COR-L47 (cell line): ENCODE results near the gene MOB3B.

Experiments
- DNase-seq: peaks from one replicate; lab custom pipeline; 2025; lab: John Stamatoyannopoulos, UW

MOB3B gene

DNA sequence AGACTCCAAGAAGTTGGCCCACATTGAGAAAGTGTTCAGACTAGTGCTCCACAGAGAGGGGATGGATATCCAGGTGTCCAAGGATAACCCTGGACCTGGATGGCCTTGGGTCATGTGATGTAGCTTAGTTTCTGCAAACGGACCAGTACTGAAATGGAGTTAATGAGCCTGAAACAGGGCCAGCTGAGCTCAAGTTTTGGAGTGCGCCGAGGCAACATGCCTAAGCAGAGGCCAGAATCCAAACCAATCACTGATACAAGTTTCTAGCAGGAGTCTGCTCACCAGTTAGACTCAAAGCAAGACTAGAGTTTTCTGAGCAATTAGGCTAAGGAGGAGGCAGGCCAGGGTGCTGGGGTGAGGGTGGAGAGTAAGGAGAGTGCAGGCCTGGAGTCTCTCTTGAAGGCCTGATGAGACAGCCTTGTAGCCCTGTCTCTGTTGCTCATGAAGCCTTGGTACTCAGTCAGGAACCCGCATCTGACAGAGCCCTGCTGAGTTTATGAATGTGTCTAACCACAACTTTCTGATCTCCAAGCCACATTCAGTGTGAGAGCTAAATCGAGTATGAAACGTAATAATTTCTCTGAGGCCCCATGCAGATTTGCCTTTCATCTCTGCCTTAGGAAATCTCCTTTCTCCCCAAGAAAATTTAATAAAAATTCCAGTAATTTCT lies 163.8 kb downstream of the MOB3B start:
- DNase-seq = no peak

DNA sequence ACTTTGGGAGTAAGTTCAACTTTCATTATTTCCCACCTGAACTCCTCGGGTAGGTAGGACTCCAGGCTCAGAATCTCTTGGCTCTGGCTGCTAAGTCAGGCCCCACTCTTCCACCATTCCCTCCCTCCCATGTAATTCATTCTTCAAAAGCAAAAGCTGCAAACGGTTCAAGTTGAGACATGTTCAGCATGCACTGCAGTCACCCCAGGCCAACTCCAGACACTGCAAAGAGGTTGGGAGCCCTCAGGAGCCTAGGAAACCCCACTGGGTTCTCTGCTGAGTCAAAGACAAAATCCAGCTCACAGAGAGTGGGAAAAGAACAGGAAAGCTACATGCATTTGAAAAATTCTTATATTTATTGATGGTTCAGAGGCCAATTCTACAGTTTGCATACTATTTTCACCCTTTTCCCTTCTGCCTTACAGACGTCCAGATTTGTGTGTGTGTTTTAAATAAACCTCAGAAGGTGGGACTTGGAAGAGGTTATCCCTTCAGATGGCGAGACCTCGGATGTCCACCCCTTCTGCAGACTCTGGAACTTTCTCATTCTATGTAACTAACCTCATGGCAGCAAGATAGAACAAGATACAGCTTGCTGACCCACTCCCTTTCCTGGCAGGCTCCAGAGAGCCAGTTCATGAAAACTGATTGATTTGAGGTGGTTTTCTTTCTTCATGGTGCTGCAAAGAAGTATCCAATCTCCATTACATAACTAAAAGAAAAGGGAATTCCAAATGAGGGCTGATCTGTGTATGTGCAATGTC lies 167.0 kb downstream of the MOB3B start:
- DNase-seq = no peak

DNA sequence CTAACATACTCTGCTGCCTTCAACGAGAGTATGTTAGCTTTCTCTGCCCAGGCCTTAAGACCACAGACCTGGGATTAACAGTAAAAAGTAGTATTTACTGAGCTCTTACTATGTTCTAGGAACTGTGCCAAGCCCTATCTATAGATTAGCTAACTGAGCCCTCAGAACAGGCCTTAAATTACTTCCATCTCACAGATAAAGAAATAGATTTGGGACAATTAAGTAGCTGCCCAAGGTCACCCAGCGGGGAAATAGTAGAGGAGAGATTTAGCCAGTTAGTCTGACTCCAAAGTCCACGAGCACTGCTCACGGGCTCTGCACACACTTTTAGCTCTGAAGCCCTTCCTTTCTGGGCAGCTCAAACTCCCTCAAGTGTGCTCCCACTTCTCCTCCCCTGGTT lies 168.1 kb downstream of the MOB3B start:
- DNase-seq = no peak

DNA sequence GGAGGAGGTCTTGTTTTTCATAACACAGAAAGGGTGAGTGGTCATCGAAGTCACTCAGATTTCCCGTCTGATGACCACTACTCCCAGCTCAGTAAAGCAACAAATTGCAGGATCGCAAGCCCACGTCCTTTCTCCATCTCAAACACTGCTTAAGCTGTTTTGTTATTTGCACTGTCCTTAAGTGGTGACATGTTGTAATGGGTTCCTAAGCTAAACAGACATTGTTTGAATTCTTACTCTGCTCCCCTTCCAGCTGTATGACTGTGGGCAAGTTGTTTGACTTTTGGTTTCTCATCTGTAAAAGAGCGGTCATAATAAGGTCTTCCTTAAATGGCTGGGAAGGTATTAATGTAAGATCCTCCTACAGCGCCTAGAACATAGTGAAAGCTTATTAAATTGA lies 169.9 kb downstream of the MOB3B start:
- DNase-seq = no peak

DNA sequence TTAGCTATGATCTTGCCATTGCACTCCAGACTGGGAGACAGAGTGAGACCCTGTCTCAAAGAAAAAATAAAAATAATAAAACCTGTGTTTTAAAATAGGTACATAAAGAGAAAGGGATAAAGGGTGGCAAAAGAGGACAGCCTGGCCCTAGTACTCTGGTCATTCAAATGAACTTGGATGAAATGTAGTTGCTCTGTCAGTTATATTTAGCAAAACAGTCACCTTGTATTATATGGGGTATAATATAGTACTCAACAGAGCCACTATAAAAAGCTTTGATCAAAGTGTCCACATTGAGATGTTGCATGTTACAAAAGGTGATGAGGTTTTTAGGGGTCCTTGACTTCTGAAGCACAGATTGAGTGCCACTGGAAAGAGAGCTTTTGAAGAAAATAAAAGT lies 171.6 kb downstream of the MOB3B start:
- no peak for DNase-seq

DNA sequence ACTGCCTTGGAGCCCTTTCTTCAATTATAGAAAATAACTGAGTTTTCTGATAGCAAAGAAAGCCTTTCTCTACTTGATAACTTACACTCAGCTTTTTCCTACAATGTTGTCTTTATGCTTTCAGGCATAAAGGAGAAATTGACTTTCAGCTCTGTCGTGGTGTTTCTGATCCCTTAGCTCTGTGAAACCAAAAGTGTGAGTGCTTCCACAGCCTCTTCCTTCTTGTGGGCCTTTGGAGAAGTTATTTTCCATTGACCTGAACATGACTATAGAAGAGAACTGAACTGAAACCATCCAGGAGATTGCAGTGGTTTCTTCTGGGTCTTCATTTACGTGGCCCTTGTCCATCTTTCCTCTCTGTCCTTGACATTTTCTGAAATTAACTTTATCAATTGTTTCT lies 173.2 kb downstream of the MOB3B start:
- no peak for DNase-seq

DNA sequence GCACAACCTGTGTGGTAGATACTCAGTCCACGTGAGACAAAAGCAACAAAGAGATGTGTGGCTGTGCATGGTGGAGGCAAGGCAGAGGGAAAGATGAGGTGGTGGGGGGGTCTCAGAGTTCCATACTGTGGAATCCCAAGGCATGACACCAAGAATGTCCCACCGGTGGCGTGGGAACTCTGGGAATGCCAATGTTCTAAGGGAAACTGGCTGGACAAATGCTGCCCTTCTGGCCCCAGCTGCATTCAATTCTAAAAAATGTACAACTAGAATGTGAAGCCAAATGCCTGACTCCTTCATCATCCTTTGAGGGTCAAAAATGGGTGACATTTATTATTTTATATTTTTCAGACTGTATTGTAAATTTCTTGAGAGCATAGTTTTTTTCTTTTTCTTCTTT lies 174.4 kb downstream of the MOB3B start:
- no peak for DNase-seq

DNA sequence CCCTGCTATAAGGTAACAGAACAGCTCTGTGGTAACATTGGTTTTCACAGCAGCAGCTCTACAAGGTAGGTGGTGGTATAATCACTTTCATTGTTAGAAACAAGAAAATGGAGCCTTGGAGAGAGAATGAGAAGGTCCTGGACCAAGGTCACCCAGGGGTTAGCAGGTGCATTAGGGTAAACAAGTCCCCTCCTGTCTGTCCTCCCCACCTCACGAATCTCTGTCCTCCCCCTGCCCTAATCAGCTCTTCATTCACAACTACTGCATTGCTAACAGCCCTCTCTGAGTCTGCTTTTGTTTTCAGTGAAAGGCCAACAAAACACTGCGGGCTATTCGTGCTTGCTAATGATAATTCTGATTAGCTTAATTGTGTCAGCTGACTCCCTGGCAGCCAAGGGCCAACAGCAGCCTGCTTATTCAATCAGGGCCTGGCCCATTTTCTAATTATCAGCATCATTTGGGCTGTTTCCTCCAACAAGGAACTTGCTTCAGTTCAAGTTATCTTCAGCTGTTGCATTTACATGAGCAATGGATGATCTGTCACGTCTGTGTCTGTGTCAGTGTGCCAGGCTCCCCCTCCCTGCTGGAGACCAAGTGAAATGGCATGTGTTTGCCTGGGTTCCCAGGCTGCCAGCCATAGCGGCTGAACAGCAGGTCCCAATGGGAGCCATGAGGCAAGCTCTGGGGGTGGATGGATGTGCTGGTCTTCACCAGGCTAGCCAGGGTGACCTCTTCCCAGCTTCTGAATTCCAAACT lies 176.0 kb downstream of the MOB3B start:
- DNase-seq = peak; percentile 86

DNA sequence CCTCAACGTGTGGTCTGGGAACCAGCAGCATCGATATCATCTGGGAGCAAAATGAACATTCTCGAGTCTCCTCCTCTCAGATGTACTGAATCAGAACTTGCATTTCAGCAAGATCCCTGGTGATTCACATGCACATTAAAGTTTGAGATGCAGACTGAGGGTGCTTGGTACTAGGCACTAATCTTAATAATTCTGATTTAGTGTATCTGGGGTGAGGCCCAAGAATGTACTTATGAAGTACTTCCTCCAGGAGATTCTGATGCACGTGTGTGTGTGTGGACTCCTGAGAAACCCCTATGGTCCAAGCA lies 176.5 kb downstream of the MOB3B start:
- DNase-seq = no peak

DNA sequence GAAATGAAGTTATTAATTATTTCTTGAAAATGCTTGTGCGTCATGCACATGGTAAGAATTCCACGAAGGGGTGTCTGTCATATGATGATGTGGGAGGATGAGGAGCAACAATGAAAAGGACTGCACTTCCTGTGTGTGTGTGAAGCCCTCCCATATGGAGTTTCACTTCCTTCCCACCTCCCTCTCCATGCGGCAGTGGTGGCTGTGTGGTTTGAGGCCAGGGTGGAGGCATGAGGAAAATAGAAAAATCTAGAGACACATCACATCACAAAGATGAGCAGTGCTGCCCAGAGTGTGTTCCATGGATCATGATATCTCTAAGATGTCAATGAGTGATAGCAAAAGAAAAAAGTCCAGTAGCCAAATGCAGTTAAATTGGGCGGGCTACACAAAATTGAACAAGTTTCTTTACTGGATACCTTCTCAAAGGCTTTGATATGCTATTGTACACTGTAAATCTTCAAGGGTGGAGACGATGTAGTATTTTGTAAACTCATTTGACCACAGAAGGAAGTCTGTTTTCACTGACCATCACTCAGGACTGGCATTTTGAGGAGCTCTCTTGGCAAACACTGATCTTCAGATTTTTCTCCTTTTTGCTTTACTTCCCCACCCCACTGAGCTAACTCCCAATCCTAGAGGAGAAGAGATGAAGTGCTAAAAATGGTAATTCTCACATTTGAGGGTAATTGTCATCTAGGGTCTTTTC lies 177.0 kb downstream of the MOB3B start:
- DNase-seq = no peak

DNA sequence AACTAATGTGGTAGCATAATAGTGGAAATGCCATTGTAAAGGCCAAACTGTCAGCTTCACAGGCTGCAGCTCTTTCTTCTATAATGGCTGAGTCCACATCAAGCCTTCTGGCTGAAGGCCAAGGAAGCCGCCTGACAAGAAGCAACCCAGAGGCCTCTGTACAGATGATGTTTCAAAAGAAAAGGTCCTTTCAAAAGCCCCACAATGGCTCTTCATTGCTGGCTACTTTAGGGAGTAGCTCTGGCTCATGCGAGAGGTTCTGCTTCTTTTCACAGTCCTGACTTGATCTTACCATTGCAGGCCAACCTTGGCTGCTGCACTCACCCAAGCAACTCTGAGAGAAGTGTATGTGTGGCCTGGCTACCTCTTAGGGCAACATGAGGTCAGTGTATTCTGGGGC lies 178.2 kb downstream of the MOB3B start:
- DNase-seq = peak; percentile 70

DNA sequence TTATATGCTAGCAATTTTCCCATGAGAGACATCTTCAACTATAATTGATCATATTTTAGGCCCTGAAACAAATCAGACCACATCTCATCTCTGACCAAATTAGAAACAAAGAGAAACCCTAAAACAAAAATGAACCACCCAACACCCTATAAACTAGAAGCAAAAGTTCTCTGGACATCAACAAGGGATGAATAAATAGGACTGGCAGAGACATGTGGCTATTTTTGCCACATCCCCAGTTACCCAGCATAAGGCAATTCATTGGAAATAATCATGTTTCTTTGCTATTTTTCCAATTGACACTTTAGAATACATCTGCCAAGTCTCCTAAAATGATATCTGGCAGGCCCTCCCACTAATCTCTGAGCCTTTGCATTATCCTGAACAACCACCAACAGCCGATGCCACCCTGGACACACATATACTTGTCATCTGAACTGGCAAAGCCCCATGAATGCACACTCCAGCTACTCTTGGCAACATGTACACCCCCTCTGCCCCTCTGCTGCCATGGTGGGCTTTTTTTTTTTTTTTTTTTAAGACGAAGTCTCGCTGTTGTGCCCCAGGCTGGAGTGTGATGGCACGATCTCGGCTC lies 179.1 kb downstream of the MOB3B start:
- DNase-seq = no peak

DNA sequence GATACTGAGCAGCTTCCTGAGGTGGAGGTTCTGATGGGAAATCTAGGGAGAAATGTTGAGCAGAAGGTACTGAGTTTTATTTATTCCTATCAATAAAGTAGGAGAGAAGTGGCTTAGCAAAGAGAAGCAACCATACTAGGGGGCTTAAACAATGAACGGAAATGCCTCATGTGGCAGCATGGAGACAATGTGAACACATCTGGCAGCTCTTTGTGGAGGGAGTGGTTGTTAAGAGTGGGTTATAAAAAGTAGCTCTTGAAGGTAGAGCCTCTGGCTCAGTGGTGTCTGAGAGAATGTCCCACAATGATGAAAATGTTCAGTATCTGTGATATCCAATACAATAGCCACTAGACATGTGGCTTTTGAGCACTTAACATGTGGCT lies 179.9 kb downstream of the MOB3B start:
- peak; percentile 59 for DNase-seq

DNA sequence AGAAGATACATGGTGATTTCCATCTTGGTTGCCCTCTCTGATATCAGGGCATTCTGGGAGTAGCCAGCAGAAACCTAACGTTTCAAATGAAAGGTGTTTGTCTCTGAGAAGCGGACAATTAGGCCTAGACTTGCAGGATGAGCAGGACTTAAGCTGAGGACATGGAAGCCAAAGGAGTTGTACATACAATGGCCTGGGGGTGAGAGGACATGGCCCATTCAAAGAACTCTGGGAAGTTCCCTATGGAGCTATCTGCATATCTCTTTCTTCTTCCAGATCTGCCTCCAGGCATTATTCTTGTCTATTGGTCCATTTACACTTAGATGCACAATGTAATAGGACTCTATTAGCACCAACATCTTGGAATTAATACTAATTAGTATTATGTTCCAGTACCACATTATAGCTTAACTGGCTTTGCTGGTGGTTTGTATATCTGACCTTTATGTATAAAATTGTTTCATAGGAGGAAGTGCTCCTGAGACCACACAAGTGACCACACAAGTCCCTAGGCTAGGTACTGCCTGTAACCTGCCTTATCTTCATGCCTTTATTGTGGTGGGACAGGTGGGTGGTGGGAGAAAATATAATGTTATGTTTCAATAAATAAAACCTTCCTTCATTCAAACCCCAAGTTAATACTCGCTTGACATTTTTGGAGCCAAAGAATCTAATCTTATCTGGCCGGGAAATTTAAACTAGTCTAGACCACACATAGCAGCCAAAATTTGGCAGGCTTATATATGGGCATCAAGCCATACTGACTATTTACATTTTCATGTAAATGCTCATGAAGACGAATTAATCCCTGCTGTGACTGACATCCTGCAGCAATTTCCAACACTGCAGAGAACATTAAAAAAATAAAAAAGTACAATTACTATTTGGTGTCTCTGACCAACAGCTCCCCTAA lies 180.6 kb downstream of the MOB3B start:
- peak; percentile 87 for DNase-seq

DNA sequence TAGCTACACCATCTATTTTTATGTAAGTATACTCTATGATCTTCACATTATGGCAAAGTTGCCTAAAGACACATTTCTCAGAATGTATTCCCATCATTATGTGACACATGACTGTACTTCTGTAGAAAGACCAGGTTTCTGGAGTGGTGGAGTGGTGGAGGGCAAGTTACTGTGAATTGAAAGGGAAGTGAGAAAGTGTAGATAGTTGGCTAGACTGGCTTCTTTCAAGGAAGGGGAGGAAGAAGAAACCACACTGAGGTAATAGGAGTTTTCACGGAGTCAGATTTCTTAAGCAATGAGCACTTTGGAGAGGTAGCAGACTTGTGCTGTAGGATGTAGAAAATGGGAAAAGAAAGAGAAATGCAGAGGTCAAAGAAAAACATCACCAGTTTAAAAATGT lies 181.7 kb downstream of the MOB3B start:
- no peak for DNase-seq

DNA sequence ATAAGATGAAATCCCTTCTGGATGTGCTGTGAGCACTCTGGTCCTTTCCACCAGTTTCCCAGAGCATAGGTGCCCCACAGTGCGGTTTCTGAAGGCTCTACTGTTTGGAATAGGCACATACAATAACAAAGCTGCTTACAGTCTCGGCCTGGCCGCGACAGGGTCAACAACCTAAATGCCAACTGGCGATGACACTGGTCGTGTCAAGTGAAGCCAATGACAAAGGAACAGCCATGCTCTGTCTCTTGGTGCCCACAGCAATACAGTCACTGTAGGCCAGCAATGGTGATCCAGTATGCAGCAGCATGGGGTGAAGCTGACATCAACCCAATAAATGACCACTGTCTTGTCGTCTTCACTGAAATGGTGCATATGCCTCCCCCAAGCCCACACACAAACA lies 184.8 kb downstream of the MOB3B start:
- DNase-seq = no peak

DNA sequence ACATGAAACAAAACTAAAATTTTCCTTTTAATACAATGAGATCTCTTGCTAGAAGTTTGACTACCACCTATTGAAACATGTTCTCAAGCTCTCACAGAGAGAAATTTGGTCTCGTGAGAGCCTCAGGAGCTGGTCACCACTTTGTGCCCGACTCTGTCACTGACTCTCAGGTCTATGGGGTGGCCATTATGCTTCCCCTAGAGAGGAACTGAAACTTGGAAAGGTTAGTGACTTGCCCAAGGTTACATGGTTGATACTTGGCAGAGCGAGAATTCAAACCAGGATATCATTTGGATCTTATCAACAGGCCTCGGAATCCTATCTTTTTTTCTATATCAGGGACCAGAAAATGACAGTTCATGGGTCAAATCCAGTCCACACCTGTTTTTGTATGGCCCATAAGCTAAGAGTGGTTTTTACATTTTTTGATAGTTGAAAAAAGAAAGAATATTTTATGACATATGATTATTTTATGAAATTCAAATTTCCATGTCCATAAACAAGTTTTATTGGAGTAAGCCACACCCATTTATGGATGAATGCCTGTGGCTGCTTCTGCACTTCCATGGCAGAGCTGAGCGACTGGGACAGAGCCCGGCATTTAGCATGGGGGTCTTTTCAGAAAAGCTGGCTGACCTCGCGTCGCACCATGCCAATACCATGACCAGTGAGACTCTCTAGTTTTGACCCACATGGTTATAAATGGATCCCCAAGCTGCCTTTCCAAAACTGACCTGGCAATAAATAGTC lies 187.9 kb downstream of the MOB3B start:
- DNase-seq = no peak

DNA sequence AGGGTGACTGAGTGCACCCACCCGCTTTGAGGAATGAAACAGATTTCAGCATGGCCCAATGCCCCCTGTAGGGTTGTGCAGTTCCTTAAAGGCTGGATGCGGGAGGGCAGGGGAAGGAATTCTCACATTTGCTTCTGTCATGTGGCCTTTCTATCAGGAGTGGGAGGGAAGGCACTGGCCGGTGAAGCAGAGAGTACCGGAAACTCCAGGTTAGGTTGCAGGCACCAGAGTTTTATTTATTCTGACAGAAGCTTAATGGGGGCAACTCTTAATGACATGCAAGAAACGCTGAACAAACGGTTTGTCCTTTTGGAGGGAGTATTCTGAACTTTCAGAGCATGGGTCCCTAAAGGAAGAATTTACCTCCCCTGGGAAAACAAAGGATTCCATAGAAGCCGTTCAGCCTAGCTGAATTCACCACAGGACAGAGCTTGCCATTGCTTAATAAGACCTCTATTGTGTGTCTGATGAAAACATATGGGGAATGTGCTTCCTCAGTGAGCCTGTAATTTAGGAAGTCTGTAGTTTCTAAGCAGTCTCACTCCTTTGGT lies 188.6 kb downstream of the MOB3B start:
- DNase-seq = no peak

DNA sequence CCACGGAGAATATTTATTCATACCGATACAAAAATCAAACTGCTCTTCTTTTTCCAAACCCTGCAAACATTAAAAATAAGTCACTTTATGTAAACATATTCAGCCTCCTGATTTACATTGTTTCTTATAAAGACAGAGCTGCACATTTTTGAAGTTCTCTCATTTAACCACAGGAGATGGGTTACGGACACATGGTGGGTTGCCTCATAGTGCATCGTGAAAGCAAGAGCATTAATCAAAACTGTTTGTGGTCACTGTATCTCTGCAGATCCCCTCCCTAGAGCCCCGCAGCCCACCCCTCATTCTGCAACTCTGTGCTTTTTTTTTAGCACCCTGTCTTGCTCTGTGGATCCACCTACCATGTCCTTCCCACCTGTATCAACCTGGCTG lies 189.3 kb downstream of the MOB3B start:
- no peak for DNase-seq

DNA sequence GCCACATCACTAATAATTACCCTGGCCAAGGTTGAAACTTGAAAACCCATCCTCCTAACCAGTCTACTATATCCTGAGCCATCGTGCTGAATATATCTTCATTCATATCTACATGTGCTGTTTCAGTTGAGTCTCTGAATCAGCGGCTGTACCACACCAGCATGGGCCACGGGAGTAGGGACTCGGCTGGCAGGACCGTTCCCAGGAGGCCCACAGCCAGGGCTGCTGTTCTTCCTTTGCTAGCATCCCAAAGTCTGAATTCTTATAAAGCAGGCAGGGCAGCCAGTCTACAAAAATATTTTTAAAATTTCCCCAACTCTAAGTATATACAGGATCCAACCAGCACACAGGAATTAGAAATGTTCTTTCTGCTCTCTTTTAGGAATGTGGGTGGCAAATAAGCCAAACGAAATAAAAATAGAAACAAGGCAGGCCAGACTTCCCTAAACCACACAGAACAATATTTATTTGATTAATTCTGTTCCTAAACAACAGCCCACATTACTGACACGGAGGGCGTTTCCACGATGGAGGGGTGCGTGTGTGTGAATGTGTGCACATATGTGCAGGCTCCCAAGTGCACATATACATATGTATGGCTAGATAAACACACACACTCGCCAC lies 189.8 kb downstream of the MOB3B start:
- no peak for DNase-seq
